Activated CD4-positive, alpha-beta T cell treated with anti-CD3 and anti-CD28 coated beads, Interleukin-2, amount 50 U/mL, for 24 hours (primary cell): ENCODE results near the gene TBR1.

Experiments
- DNase-seq, 2 donors: peaks; one replicate each; pipeline ENCODE4 v3.0.0-alpha.2; 2020; ENCODE audit warnings: low read depth in 1 of 2, low spot score in 1 of 2

The TBR1 gene

GRCh38 chr2:161414042-161415033 lies 1.8 kb upstream of the TBR1 start:
- no peak for DNase-seq

GRCh38 chr2:161415034-161415986 lies 787 bp upstream of the TBR1 start:
- DNase-seq = no peak

GRCh38 chr2:161416708-161417437 lies 776 bp downstream of the TBR1 start:
- DNase-seq = no peak

DNA sequence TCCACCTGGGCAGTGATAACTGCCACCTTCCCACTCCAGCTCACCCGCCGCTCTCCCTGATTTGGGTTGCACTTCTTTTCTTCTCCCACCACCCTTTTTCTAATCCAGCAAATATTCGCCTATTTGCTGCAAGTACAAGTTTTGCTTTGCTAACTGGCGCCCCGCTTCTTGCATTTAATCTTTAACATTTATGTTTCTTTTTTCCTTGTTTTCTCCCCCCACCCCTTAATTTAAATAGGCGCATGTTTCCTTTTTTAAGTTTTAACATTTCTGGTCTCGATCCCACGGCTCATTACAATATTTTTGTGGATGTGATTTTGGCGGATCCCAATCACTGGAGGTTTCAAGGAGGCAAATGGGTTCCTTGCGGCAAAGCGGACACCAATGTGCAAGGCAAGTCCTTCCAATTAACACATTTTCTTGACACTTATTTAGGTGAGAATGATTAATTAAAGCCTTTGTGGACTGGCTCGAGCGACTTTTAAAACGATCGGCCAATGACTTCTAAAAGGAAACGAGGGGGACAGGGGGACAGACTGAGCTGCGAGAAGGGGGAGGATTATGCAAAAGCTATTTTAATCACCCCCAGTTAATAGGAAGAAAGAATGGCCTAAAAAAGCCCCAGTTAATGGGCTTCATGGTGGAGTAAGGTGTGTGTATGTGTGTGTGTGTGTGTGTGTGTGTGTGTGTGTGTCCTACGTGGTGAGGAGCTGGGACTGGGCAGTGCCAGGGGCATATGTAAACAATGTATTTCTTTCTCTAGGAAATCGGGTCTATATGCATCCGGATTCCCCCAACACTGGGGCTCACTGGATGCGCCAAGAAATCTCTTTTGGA lies 1.6 kb downstream of the TBR1 start:
- DNase-seq = no peak

DNA sequence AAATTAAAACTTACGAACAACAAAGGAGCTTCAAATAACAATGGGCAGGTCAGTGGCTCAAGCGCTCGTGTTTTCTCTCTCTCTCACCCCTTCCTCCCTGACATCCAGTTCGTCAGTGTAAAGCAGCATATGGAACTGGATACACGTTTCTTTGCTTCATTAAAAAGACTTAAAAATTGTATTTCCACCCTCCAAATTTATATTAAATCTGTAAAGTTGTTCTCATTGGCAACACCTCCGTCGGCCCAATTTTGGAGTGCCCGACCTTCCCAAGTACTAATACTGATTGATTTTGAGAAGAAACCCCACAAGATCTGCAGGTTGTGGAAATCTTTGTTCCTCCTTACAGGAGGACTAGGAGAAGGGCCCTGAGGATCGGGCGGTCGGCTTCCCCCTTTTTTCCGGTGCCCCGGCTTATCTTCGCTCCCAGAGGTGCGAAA lies 2.2 kb downstream of the TBR1 start:
- no peak for DNase-seq

GRCh38 chr2:161418715-161419637 lies 2.9 kb downstream of the TBR1 start:
- no peak for DNase-seq

GRCh38 chr2:161419638-161420190 lies 3.6 kb downstream of the TBR1 start:
- DNase-seq = no peak

DNA sequence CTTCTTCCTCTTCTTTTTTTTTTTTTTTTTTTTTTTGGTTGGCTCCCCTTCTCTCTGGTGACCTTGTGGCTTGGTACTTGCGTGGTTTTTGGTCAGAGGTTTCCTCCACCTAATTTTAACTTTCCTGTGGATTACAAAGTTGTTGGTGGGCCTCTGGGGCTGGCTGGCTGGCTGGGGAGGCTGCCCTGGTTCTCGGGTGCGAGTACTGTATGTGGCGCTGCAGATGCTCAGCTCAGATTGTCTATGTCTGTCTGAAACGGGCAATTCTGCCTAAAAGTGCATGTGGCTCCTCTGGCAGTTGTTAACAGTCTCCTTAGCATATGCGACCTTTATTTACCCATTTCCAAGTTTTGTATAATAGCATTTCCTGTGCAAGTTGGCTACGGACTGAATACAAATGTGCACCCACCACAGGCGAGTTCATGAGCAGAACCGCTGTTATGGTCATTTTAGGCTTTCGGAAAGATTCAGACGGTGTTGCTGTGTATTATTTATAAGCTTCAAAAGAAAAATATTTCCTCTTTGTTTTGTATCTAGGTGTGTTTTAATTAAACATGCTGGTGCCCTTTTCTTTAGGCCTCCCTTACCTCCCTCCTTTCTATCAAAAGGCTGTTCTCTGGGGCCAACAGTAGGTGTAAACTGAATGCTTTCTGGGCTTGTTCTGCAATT lies 4.4 kb downstream of the TBR1 start:
- no peak for DNase-seq

DNA sequence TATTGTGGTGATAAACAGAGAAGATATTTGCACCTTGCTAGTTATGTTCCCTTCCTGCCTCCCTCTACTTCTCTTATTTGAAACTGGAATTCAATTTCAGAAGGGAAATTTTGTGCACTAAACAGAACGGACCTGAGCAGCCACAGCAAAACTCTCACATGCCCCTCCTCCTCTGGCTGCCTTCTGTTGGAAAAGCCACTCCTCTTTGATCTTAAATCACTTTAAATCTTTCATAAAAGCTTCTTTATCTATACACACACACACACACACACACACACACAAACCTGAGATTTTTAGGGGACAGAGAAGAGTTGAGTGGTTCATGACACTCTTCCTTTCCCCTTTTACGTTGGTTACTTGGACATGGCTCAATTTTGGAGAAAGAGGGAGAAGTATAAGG lies 5.6 kb downstream of the TBR1 start:
- no peak for DNase-seq

GRCh38 chr2:161422816-161423403 lies 6.8 kb downstream of the TBR1 start:
- no peak for DNase-seq

DNA sequence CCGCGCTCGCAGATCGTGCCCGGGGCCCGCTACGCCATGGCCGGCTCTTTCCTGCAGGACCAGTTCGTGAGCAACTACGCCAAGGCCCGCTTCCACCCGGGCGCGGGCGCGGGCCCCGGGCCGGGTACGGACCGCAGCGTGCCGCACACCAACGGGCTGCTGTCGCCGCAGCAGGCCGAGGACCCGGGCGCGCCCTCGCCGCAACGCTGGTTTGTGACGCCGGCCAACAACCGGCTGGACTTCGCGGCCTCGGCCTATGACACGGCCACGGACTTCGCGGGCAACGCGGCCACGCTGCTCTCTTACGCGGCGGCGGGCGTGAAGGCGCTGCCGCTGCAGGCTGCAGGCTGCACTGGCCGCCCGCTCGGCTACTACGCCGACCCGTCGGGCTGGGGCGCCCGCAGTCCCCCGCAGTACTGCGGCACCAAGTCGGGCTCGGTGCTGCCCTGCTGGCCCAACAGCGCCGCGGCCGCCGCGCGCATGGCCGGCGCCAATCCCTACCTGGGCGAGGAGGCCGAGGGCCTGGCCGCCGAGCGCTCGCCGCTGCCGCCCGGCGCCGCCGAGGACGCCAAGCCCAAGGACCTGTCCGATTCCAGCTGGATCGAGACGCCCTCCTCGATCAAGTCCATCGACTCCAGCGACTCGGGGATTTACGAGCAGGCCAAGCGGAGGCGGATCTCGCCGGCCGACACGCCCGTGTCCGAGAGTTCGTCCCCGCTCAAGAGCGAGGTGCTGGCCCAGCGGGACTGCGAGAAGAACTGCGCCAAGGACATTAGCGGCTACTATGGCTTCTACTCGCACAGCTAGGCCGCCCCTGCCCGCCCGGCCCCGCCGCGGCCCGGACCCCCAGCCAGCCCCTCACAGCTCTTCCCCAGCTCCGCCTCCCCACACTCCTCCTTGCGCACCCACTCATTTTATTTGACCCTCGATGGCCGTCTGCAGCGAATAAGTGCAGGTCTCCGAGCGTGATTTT lies 7.6 kb downstream of the TBR1 start:
- no peak for DNase-seq

DNA sequence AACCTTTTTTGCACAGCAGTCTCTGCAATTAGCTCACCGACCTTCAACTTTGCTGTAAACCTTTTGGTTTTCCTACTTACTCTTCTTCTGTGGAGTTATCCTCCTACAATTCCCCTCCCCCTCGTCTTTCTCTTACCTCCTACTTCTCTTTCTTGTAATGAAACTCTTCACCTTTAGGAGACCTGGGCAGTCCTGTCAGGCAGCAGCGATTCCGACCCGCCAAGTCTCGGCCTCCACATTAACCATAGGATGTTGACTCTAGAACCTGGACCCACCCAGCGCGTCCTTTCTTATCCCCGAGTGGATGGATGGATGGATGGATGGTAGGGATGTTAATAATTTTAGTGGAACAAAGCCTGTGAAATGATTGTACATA lies 8.3 kb downstream of the TBR1 start:
- DNase-seq = no peak

GRCh38 chr2:161424891-161425727 lies 9.0 kb downstream of the TBR1 start:
- no peak for DNase-seq

DNA sequence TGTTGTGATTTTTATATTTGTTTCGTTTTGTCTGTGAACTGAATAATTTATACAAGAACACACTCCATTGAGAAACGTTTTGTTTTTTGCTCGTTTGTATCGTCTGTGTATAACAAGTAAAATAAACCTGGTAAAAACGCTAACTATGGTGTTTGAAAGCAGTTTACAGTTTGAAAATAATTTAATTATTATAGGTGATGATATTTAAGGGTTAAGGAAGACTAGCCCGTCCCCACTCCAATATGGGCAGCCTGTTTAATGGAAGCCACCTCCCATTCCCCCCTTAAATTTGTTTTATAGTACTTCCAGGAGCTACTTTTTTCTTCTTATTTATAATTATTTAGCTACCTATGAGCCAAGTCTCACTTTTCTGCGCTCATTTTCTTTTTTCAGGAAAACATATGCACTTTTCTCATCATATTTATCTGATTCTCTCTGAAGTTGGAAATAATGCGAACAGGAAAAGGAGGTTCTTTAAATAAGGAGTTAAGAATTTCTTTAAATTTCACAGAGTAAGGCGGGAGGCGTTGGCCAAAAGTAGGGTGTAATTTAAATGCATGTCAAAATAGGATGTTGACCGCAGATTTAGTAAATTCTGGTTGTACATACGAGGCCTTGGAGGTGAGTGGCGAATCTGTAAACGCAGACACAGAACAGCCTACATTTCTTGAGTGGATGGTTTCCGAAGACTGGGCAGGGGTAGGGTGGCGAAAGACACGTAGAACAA lies 9.8 kb downstream of the TBR1 start:
- no peak for DNase-seq

GRCh38 chr2:161426455-161426921 lies 10.4 kb downstream of the TBR1 start:
- no peak for DNase-seq
